Calu3 (cell line): ENCODE results near the gene KIRREL3. TPM values are rescaled to one million over a fixed set of nuclear protein-coding genes. Genes with fewer than 3 reads are reported as not detected.

ENCODE experiments used
- BruUV-seq: library from RNA; stranded (reverse); fragments of 400-500 nt; replicated peaks from 2 replicates; lab custom pipeline; 2021; lab: Mats Ljungman, UMichigan
- CTCF ChIA-PET: fragments of 300-600 bp; sonication (Branson Sonifier 250); formaldehyde crosslinking; loops from one replicate; lab custom pipeline; 2022; ENCODE audit warnings: antibody characterized with exemption; lab: Charles Lee
- DNase-seq: peaks from one replicate; pipeline ENCODE4 v3.0.0; 2022
- H3K27ac Mint-ChIP-seq: one replicate; pipeline ENCODE4 v1.8.0; 2022; ENCODE audit warnings: mixed read lengths; ENCODE audit not compliant: unreplicated experiment
- H3K27me3 Mint-ChIP-seq: one replicate; pipeline ENCODE4 v1.8.0; 2022; ENCODE audit warnings: mixed read lengths; ENCODE audit not compliant: unreplicated experiment
- H3K36me3 Mint-ChIP-seq: one replicate; pipeline ENCODE4 v1.8.0; 2022; ENCODE audit warnings: mild to moderate bottlenecking, moderate library complexity, mixed read lengths; ENCODE audit not compliant: insufficient read depth, unreplicated experiment
- H3K4me1 Mint-ChIP-seq: one replicate; pipeline ENCODE4 v1.8.0; 2022; ENCODE audit warnings: mild to moderate bottlenecking, low read depth, mixed read lengths; ENCODE audit not compliant: unreplicated experiment
- H3K4me3 Mint-ChIP-seq: one replicate; pipeline ENCODE4 v1.8.0; 2022; ENCODE audit warnings: mild to moderate bottlenecking, low read depth, moderate library complexity, mixed read lengths; ENCODE audit not compliant: unreplicated experiment
- H3K9me3 Mint-ChIP-seq: one replicate; pipeline ENCODE4 v1.8.0; 2022; ENCODE audit warnings: low read depth, mixed read lengths; ENCODE audit not compliant: unreplicated experiment
- CTCF ChIP-seq: fragments of 200-600 bp; IDR thresholded peaks from one replicate; pipeline ENCODE4 v1.8.0; 2022; ENCODE audit warnings: antibody characterized with exemption; ENCODE audit not compliant: unreplicated experiment
- intact Hi-C: fragments of 100-400 bp; cut with micrococcal nuclease; formaldehyde crosslinking; loops from one replicate; pipeline ENCODE4 v1.10.0; 2022; ENCODE audit not compliant: unreplicated experiment
- total RNA-seq: library from RNA; stranded (reverse); gene quantifications from 2 replicates; pipeline ENCODE4 v1.2.3, GENCODE V29; 2022

Gene KIRREL3
- total RNA-seq, 1 experiment from 2014 or later, result 0.26 TPM

GRCh38 chr11:126408901-126409619 is 591.5 kb downstream of the KIRREL3 start:
- TF ChIP-seq CTCF, result no peak
- intact Hi-C loops, result no loop called here
- Mint-ChIP-seq H3K27ac (peak overlapping the region; percentile 15), H3K36me3 (peaks cover 15% of the 10 kb centered on the region), H3K9me3 (no peaks in the 10 kb centered on the region), H3K4me1 (peaks cover 26% of the 10 kb centered on the region), H3K4me3 (no peak overlapping the region), H3K27me3 (no peaks in the 10 kb centered on the region)
- BruUV-seq, result no TSS peak
- DNase-seq, result no peak
- CTCF ChIA-PET, result no interaction called here

- no TSS peak for BruUV-seq
- Mint-ChIP-seq H3K4me3 (no peak overlapping the region), H3K27ac (no peak overlapping the region), H3K36me3 (peaks cover 17% of the 10 kb centered on the region), H3K4me1 (peaks cover 31% of the 10 kb centered on the region), H3K27me3 (no peaks in the 10 kb centered on the region), H3K9me3 (no peaks in the 10 kb centered on the region)
- CTCF ChIA-PET, result no interaction called here
- no peak for TF ChIP-seq CTCF
- intact Hi-C loops, result no loop called here
- no peak for DNase-seq
These were observed 592.1 kb downstream of the KIRREL3 start for GRCh38 chr11:126408496-126408895.

GRCh38 chr11:126407682-126408288 is 592.8 kb downstream of the KIRREL3 start:
- Mint-ChIP-seq H3K27me3 (no peaks in the 10 kb centered on the region), H3K9me3 (no peaks in the 10 kb centered on the region), H3K36me3 (peaks cover 21% of the 10 kb centered on the region), H3K4me3 (no peak overlapping the region), H3K4me1 (peaks cover 36% of the 10 kb centered on the region), H3K27ac (no peak overlapping the region)
- CTCF ChIA-PET, result no interaction called here
- TF ChIP-seq CTCF, result no peak
- DNase-seq, result no peak
- intact Hi-C loops, result no loop called here
- no TSS peak for BruUV-seq

GRCh38 chr11:126407101-126407521 is 593.5 kb downstream of the KIRREL3 start:
- no TSS peak for BruUV-seq
- no peaks in the 10 kb centered on the region for H3K9me3 Mint-ChIP-seq
- peaks cover 22% of the 10 kb centered on the region for H3K36me3 Mint-ChIP-seq
- intact Hi-C loops, result no loop called here
- peaks cover 36% of the 10 kb centered on the region for H3K4me1 Mint-ChIP-seq
- no peak overlapping the region for H3K4me3 Mint-ChIP-seq
- CTCF ChIA-PET, result no interaction called here
- H3K27me3 Mint-ChIP-seq, result no peaks in the 10 kb centered on the region
- no peak for DNase-seq
- no peak for TF ChIP-seq CTCF
- no peak overlapping the region for H3K27ac Mint-ChIP-seq
